NCI-H2107 treated with DMSO at 0.1 percent for 48 hours (cell line): ENCODE measurements around the gene RHOBTB1.

Experiments
- DNase-seq: peaks from one replicate; lab custom pipeline; 2025; ENCODE audit not compliant: unreplicated experiment; lab: John Stamatoyannopoulos, UW

RHOBTB1 gene

GRCh38 chr10:60822809-60823208 is 121.2 kb downstream of the RHOBTB1 start:
- no peak for DNase-seq

GRCh38 chr10:60821656-60822055 is 122.3 kb downstream of the RHOBTB1 start:
- DNase-seq: no peak

DNA sequence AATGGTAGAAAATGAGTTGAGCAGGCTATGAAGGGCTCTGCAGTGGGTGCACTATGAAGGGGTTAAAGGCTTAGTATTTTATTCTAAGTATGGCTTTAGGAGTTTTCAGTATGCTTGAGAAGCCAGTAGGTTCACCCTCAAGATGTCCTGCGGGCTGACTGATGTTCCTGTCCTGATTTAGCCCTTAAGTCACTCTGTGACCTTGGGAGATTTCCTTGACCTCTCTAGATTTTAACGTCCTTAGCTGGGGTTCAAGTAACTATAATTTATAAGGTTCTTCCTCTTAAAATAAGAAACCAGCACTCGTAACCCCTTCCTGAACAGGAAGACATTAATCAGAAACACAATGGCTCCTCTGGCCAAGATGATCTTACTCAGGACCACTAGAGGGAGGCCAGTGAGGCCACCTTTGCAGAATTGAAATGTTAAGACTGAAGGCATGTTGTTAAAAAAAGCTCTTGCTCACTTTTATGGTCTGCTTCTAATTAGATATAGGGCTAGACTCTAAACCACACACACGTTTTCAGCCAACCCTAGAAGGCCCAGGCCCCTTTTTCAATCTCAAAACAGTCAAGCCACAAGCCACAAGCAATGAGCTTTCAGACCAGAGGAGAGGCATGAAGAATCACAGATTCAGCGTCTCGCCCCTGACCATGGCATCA is 123.8 kb downstream of the RHOBTB1 start:
- no peak for DNase-seq
